ENCODE data around the gene METTL25. TPM values are rescaled to one million over a fixed set of nuclear protein-coding genes. Genes with fewer than 3 reads are reported as not detected.
A peak's percentile ranks its signal among the peaks of the same experiment; 100 is the strongest.

The METTL25 gene
- polyA plus RNA-seq, 1 donor (not counting 4 experiments of a cell fraction or from before 2014, with no cell fraction given) = 6.0 TPM

DNA sequence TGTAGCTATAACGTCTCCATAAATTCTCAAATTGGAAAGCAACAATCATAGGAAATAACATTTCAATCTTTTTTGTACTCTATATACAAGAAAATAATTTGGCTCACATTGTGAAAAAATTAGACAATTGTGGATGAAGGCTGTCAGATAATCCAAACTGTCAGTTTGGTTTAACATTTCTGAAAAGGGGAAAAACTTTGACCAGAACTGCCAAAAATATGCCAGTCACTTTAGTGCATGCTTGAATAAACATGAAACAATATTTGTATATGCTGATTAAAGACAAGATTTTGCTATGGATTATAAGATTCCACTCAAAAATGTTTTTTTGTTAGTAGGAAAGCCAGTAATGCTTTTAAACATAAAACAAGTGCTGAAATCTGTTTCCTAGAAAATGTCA lies 39.1 kb upstream of the METTL25 start:
- no peaks in the 10 kb centered on the region for H4K20me1 ChIP-seq (ENCODE audit: control insufficient read depth, extremely low read depth, insufficient read depth, low read length)
- dilution Hi-C loops (cut with MboI; ENCODE audit: extremely low pct_ligation_motif_present, low sequenced_read_pairs) = no loop called here
- H3K4me1 ChIP-seq (ENCODE audit: control insufficient read depth, extremely low read depth, insufficient read depth, low read length) = peaks cover 5% of the 10 kb centered on the region
- no peak for TF ChIP-seq EZH2 (IDR thresholded peaks at IDR 0.05; ENCODE audit: low read length)
- TF ChIP-seq, protein P1, sequence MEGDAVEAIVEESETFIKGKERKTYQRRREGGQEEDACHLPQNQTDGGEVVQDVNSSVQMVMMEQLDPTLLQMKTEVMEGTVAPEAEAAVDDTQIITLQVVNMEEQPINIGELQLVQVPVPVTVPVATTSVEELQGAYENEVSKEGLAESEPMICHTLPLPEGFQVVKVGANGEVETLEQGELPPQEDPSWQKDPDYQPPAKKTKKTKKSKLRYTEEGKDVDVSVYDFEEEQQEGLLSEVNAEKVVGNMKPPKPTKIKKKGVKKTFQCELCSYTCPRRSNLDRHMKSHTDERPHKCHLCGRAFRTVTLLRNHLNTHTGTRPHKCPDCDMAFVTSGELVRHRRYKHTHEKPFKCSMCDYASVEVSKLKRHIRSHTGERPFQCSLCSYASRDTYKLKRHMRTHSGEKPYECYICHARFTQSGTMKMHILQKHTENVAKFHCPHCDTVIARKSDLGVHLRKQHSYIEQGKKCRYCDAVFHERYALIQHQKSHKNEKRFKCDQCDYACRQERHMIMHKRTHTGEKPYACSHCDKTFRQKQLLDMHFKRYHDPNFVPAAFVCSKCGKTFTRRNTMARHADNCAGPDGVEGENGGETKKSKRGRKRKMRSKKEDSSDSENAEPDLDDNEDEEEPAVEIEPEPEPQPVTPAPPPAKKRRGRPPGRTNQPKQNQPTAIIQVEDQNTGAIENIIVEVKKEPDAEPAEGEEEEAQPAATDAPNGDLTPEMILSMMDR (optimal IDR thresholded peaks at IDR 0.05 in 1 of 3, IDR thresholded peaks at IDR 0.05 in 1 of 3, conservative IDR thresholded peaks at IDR 0.05 in 1 of 3; ENCODE audit: extremely low read depth in 1 of 3, insufficient read depth in 2 of 3, low read length in 3 of 3) = no peak
- no peaks in the 10 kb centered on the region for H3K9me3 ChIP-seq (ENCODE audit: control insufficient read depth, low read depth, low read length)
- no peak for DNase-seq (ENCODE audit: low read depth, low spot score)
- no peaks in the 10 kb centered on the region for H3K36me3 ChIP-seq (ENCODE audit: control insufficient read depth in 2 of 2, extremely low read depth in 1 of 2, insufficient read depth in 2 of 2, low read length in 2 of 2)
- H3K4me3 ChIP-seq (ENCODE audit: control insufficient read depth in 2 of 3, extremely low read depth in 1 of 3, insufficient read depth in 2 of 3, low read depth in 1 of 3, low read length in 3 of 3) = no peak overlapping the region
- no peak overlapping the region for H3K9ac ChIP-seq (ENCODE audit: control insufficient read depth, extremely low read depth, insufficient read depth, low read length)
- no peak for FAIRE-seq
- no peaks in the 10 kb centered on the region for H3K27me3 ChIP-seq (ENCODE audit: control insufficient read depth, extremely low read depth, insufficient read depth, low read length)
- H3K4me2 ChIP-seq (ENCODE audit: control insufficient read depth, extremely low read depth, insufficient read depth, low read depth, low read length) = no peak overlapping the region
- no peaks in the 10 kb centered on the region for H3K79me2 ChIP-seq (ENCODE audit: control insufficient read depth, insufficient read depth, low read length)
- no peaks in the 10 kb centered on the region for H3K9me1 ChIP-seq (ENCODE audit: control insufficient read depth, extremely low read depth, insufficient read depth, low read length)
- H3K27ac ChIP-seq (ENCODE audit: control insufficient read depth, insufficient read depth, low read length) = no peak overlapping the region
- no peak overlapping the region for H2AFZ ChIP-seq (ENCODE audit: control insufficient read depth, low read length)

DNA sequence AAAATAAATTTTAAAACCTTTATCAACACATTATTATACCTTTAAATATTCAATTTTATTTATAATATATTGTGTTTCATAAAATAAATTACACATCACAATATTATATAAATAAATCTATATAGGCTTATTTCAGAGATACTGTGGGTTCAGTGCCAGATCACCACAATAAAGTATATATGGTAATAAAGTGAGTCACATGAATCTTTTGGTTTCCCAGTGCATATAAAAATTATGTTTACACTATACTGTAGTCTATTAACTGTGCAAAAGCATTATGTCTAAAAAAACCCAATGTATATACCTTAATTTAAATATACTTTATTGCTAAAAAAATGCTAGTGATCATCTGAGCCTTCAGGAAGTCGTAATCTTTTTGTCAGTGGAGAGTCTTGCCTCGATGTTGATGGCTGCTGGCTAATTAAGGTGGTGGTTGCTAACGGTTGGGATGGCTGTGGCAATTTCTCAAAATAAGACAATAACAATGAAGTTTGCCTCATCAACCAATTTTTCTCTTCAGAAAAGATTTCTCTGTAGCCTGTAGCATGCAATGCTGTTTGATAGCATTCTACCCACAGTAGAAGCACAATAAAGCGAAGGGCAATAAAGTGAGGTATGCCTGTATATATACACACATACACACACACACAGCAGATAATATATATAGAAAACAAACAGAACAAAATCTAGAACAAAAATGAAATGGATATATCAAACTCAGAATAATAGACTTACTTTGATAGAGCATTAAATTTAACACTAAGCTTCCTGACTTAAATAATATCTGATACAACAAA lies 32.6 kb upstream of the METTL25 start:
- DNase-seq (ENCODE audit: low read depth, low spot score) (no peak), FAIRE-seq (no peak)
- TF ChIP-seq, protein P1 (optimal IDR thresholded peaks at IDR 0.05 in 1 of 3, IDR thresholded peaks at IDR 0.05 in 1 of 3, conservative IDR thresholded peaks at IDR 0.05 in 1 of 3; ENCODE audit: extremely low read depth in 1 of 3, insufficient read depth in 2 of 3, low read length in 3 of 3) = no peak
- TF ChIP-seq EZH2 (IDR thresholded peaks at IDR 0.05; ENCODE audit: low read length) = no peak
- no peak overlapping the region for H3K4me2 ChIP-seq (ENCODE audit: control insufficient read depth, extremely low read depth, insufficient read depth, low read depth, low read length)
- no peak overlapping the region for H3K27ac ChIP-seq (ENCODE audit: control insufficient read depth, insufficient read depth, low read length)
- H3K4me1 ChIP-seq (ENCODE audit: control insufficient read depth, extremely low read depth, insufficient read depth, low read length) = no peaks in the 10 kb centered on the region
- H3K9ac ChIP-seq (ENCODE audit: control insufficient read depth, extremely low read depth, insufficient read depth, low read length) = no peak overlapping the region
- dilution Hi-C loops (cut with MboI; ENCODE audit: extremely low pct_ligation_motif_present, low sequenced_read_pairs) = no loop called here
- H3K79me2 ChIP-seq (ENCODE audit: control insufficient read depth, insufficient read depth, low read length) = no peaks in the 10 kb centered on the region
- no peaks in the 10 kb centered on the region for H3K9me1 ChIP-seq (ENCODE audit: control insufficient read depth, extremely low read depth, insufficient read depth, low read length)
- no peaks in the 10 kb centered on the region for H3K27me3 ChIP-seq (ENCODE audit: control insufficient read depth, extremely low read depth, insufficient read depth, low read length)
- H2AFZ ChIP-seq (ENCODE audit: control insufficient read depth, low read length) = peak overlapping the region; percentile 15
- H4K20me1 ChIP-seq (ENCODE audit: control insufficient read depth, extremely low read depth, insufficient read depth, low read length) = no peaks in the 10 kb centered on the region
- H3K36me3 ChIP-seq (ENCODE audit: control insufficient read depth in 2 of 2, extremely low read depth in 1 of 2, insufficient read depth in 2 of 2, low read length in 2 of 2) = no peaks in the 10 kb centered on the region
- H3K9me3 ChIP-seq (ENCODE audit: control insufficient read depth, low read depth, low read length) = no peaks in the 10 kb centered on the region
- no peak overlapping the region for H3K4me3 ChIP-seq (ENCODE audit: control insufficient read depth in 2 of 3, extremely low read depth in 1 of 3, insufficient read depth in 2 of 3, low read depth in 1 of 3, low read length in 3 of 3)
